RWPE2 (cell line): Measurements from ENCODE around the gene UBN2.
A peak's percentile ranks its signal among the peaks of the same experiment; 100 is the strongest.

ENCODE experiments used
- ATAC-seq: fragments of 200-7000 bp; cut with Tn5 transposase; 3 replicates; pipeline ENCODE4 v1.9.1; 2021; ENCODE audit warnings: low read depth
- DNase-seq: peaks from one replicate; pipeline ENCODE4 v3.0.0-alpha.2; 2020; ENCODE audit warnings: low spot score
- H3K27ac ChIP-seq: fragments of 450-650 bp; 2 replicates; pipeline ENCODE4 v1.5.1; 2017; ENCODE audit warnings: mild to moderate bottlenecking; ENCODE audit not compliant: poor library complexity, severe bottlenecking
- H3K27me3 ChIP-seq: fragments of 250-450 bp; sonication (Bioruptor Pico); 2 replicates; pipeline ENCODE4 v1.5.1; 2021; ENCODE audit warnings: mild to moderate bottlenecking, moderate library complexity; ENCODE audit not compliant: insufficient read depth, poor library complexity, severe bottlenecking
- H3K36me3 ChIP-seq: fragments of 250-450 bp; sonication (Bioruptor Pico); 2 replicates; pipeline ENCODE4 v1.5.1; 2020; ENCODE audit warnings: low read depth, mild to moderate bottlenecking, moderate library complexity
- H3K4me1 ChIP-seq: fragments of 250-450 bp; sonication (Bioruptor Pico); 2 replicates; pipeline ENCODE4 v1.5.1; 2021; ENCODE audit warnings: mild to moderate bottlenecking, moderate library complexity; ENCODE audit not compliant: insufficient read depth, poor library complexity, severe bottlenecking
- H3K4me3 ChIP-seq: fragments of 250-450 bp; sonication (Bioruptor Pico); 2 replicates; pipeline ENCODE4 v1.5.1; 2021; ENCODE audit warnings: mild to moderate bottlenecking, moderate library complexity; ENCODE audit not compliant: severe bottlenecking
- H3K9me3 ChIP-seq: fragments of 250-450 bp; sonication (Bioruptor Pico); 2 replicates; pipeline ENCODE4 v1.5.1; 2021; ENCODE audit warnings: mild to moderate bottlenecking, moderate library complexity; ENCODE audit not compliant: severe bottlenecking
- CTCF ChIP-seq: fragments of 450-650 bp; IDR thresholded peaks from one replicate; pipeline ENCODE4 v1.5.1; 2017; ENCODE audit warnings: mild to moderate bottlenecking, moderate library complexity; ENCODE audit not compliant: poor library complexity, severe bottlenecking

Gene UBN2

GRCh38 chr7:139186146-139186545 lies 44.9 kb upstream of the UBN2 start:
- H3K36me3 ChIP-seq: peaks cover 17% of the 10 kb centered on the region
- H3K4me3 ChIP-seq: no peak overlapping the region
- no peaks in the 10 kb centered on the region for H3K9me3 ChIP-seq
- no peak for TF ChIP-seq CTCF
- ATAC-seq (no peak), DNase-seq (no peak)
- no peaks in the 10 kb centered on the region for H3K27me3 ChIP-seq
- H3K4me1 ChIP-seq: peaks cover under 1% of the 10 kb centered on the region
- no peak overlapping the region for H3K27ac ChIP-seq

- Histone ChIP-seq H3K27me3 (no peaks in the 10 kb centered on the region), H3K4me1 (no peaks in the 10 kb centered on the region), H3K9me3 (no peaks in the 10 kb centered on the region), H3K4me3 (no peak overlapping the region), H3K27ac (no peak overlapping the region), H3K36me3 (no peaks in the 10 kb centered on the region)
- TF ChIP-seq CTCF: no peak
- no peak for DNase-seq
- ATAC-seq: no peak
Measured at GRCh38 chr7:139189357-139189756, 41.7 kb upstream of the UBN2 start.

GRCh38 chr7:139192014-139192706 lies 38.9 kb upstream of the UBN2 start:
- Histone ChIP-seq H3K9me3 (no peaks in the 10 kb centered on the region), H3K27ac (no peak overlapping the region), H3K36me3 (no peaks in the 10 kb centered on the region), H3K4me3 (no peak overlapping the region), H3K27me3 (no peaks in the 10 kb centered on the region), H3K4me1 (no peaks in the 10 kb centered on the region)
- DNase-seq (no peak), ATAC-seq (0 out of 3 replicates have a peak, but pooled peaks have one; percentile 21)
- TF ChIP-seq CTCF: no peak

- H3K4me1 ChIP-seq: no peaks in the 10 kb centered on the region
- no peaks in the 10 kb centered on the region for H3K36me3 ChIP-seq
- no peak for DNase-seq
- no peak for TF ChIP-seq CTCF
- no peaks in the 10 kb centered on the region for H3K27me3 ChIP-seq
- peaks cover 2% of the 10 kb centered on the region for H3K9me3 ChIP-seq
- no peak overlapping the region for H3K27ac ChIP-seq
- no peak for ATAC-seq
- H3K4me3 ChIP-seq: no peak overlapping the region
Measured at GRCh38 chr7:139200382-139200781, 30.7 kb upstream of the UBN2 start.

GRCh38 chr7:139203992-139204391 lies 27.0 kb upstream of the UBN2 start:
- H3K4me3 ChIP-seq: no peak overlapping the region
- H3K27me3 ChIP-seq: no peaks in the 10 kb centered on the region
- no peaks in the 10 kb centered on the region for H3K4me1 ChIP-seq
- H3K27ac ChIP-seq: no peak overlapping the region
- H3K36me3 ChIP-seq: no peaks in the 10 kb centered on the region
- TF ChIP-seq CTCF: no peak
- DNase-seq (no peak), ATAC-seq (no peak)
- H3K9me3 ChIP-seq: peaks cover 10% of the 10 kb centered on the region
